Measurements from ENCODE around the gene RSPO4.

DNA sequence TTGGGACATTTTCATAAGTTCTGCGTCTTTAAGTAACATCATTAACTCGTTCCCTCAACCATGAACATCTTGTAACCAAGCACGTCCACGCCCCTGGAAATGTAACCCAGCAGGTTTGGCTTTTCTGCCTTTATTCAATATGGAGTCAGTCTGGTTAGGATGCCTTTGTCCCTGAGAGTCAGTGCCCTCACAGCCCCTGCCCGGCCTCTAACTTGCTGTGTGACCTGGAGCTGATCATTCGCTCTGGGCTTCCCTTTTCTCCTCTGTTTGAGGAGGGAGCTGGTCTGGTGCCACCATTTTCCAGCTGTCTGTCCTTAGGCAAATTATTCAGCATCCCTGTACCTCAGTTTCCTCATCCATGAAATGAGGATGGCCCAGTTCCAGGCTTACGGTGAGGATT, 59.5 kb downstream of the RSPO4 start:
- TF ChIP-seq, protein P1, sequence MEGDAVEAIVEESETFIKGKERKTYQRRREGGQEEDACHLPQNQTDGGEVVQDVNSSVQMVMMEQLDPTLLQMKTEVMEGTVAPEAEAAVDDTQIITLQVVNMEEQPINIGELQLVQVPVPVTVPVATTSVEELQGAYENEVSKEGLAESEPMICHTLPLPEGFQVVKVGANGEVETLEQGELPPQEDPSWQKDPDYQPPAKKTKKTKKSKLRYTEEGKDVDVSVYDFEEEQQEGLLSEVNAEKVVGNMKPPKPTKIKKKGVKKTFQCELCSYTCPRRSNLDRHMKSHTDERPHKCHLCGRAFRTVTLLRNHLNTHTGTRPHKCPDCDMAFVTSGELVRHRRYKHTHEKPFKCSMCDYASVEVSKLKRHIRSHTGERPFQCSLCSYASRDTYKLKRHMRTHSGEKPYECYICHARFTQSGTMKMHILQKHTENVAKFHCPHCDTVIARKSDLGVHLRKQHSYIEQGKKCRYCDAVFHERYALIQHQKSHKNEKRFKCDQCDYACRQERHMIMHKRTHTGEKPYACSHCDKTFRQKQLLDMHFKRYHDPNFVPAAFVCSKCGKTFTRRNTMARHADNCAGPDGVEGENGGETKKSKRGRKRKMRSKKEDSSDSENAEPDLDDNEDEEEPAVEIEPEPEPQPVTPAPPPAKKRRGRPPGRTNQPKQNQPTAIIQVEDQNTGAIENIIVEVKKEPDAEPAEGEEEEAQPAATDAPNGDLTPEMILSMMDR (IDR thresholded peaks at IDR 0.05) = no peak
- TF ChIP-seq POLR2A (IDR thresholded peaks at IDR 0.05) = no peak
- no peak for TF ChIP-seq POLR2AphosphoS5 (IDR thresholded peaks at IDR 0.05)
- TF ChIP-seq EP300 (IDR thresholded peaks at IDR 0.05) = no peak

All from sigmoid colon (tissue), 4 donors.